BJ (cell line): ENCODE measurements around the gene GSDME. TPM values are rescaled to one million over a fixed set of nuclear protein-coding genes. Genes with fewer than 3 reads are reported as not detected.

Experiments used
- CTCF ChIA-PET: fragments of 350-600 bp; formaldehyde crosslinking; extraction: SDS; loops from one replicate; lab custom pipeline; 2021; ENCODE audit warnings: antibody characterized with exemption, inconsistent platforms; lab: Yijun Ruan, JAX
- POLR2A ChIA-PET: fragments of 300-600 bp; sonication (Branson Sonifier 250); formaldehyde crosslinking; extraction: SDS; loops from one replicate; lab custom pipeline; 2021; ENCODE audit warnings: antibody characterized with exemption; lab: Charles Lee
- DNase-seq: peaks from one replicate; pipeline ENCODE4 v3.0.0-alpha.2; 2011; ENCODE audit warnings: low read depth
- H3K27me3 ChIP-seq: 2 replicates; pipeline ENCODE4 v1.6.0; 2011; ENCODE audit warnings: low read length; ENCODE audit not compliant: control insufficient read depth, insufficient read depth
- H3K36me3 ChIP-seq: 2 replicates; pipeline ENCODE4 v1.5.1; 2011; ENCODE audit warnings: low read length; ENCODE audit not compliant: control insufficient read depth, insufficient read depth
- H3K4me3 ChIP-seq: 2 replicates; pipeline ENCODE4 v1.5.1; 2011; ENCODE audit warnings: low read depth, mild to moderate bottlenecking, control low read depth, low read length
- polyA plus RNA-seq: library from polyadenylated mRNA; depleted of rRNA; stranded (reverse); fragments of >200 nt; gene quantifications from 2 replicates; pipeline ENCODE4 v1.2.3, GENCODE V29; 2011
- TF ChIP-seq, protein P1 (sequence below): IDR thresholded peaks from 2 replicates; pipeline ENCODE4 v1.5.1; 2011; ENCODE audit warnings: low read depth, mild to moderate bottlenecking, control low read depth, inconsistent platforms, low read length, moderate library complexity; ENCODE audit not compliant: insufficient read depth

Gene GSDME
- polyA plus RNA-seq, 1 experiment, result 44.3 TPM

GRCh38 chr7:24718977-24719491, 38.2 kb downstream of the GSDME start:
- DNase-seq, result no peak
- H3K36me3 ChIP-seq, result peaks cover 9% of the 10 kb centered on the region
- H3K4me3 ChIP-seq, result no peak overlapping the region
- CTCF ChIA-PET, result interaction anchor here (1.0 to 1.9 kb wide), 2 partner anchors 15 to 102 kb away, joined by 3 to 5 read pairs; no protein-coding TSS in a partner anchor
- no peaks in the 10 kb centered on the region for H3K27me3 ChIP-seq
- POLR2A ChIA-PET, result no interaction called here
- TF ChIP-seq, protein P1, sequence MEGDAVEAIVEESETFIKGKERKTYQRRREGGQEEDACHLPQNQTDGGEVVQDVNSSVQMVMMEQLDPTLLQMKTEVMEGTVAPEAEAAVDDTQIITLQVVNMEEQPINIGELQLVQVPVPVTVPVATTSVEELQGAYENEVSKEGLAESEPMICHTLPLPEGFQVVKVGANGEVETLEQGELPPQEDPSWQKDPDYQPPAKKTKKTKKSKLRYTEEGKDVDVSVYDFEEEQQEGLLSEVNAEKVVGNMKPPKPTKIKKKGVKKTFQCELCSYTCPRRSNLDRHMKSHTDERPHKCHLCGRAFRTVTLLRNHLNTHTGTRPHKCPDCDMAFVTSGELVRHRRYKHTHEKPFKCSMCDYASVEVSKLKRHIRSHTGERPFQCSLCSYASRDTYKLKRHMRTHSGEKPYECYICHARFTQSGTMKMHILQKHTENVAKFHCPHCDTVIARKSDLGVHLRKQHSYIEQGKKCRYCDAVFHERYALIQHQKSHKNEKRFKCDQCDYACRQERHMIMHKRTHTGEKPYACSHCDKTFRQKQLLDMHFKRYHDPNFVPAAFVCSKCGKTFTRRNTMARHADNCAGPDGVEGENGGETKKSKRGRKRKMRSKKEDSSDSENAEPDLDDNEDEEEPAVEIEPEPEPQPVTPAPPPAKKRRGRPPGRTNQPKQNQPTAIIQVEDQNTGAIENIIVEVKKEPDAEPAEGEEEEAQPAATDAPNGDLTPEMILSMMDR, result no peak

DNA sequence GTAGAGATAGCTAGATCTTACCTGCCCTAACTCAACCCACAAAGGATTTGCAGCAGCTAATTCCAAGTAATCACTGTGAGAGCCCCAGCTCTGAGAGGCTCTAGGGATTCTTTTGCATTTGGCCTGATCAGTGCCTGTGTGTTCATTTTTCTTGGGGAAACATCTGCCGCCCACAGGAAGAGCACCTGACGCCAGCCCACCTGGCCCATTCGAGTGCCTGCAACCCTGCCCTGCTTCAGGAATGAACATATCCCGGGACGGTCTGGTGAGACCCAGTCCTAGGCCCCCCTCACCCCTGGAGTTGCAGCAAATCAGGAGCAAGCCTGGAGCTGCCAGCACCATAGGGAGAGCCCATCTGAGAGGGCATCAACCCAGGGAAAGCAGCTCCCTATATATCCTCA, 38.8 kb downstream of the GSDME start:
- TF ChIP-seq, protein P1, result no peak
- no peak for DNase-seq
- Histone ChIP-seq H3K27me3 (no peaks in the 10 kb centered on the region), H3K36me3 (peaks cover 10% of the 10 kb centered on the region), H3K4me3 (no peak overlapping the region)
- POLR2A ChIA-PET, result no interaction called here
- CTCF ChIA-PET, result interaction anchor here (1.0 to 1.9 kb wide), 3 partner anchors 14 to 142 kb away, joined by 3 to 8 read pairs (median 5); no protein-coding TSS in a partner anchor

DNA sequence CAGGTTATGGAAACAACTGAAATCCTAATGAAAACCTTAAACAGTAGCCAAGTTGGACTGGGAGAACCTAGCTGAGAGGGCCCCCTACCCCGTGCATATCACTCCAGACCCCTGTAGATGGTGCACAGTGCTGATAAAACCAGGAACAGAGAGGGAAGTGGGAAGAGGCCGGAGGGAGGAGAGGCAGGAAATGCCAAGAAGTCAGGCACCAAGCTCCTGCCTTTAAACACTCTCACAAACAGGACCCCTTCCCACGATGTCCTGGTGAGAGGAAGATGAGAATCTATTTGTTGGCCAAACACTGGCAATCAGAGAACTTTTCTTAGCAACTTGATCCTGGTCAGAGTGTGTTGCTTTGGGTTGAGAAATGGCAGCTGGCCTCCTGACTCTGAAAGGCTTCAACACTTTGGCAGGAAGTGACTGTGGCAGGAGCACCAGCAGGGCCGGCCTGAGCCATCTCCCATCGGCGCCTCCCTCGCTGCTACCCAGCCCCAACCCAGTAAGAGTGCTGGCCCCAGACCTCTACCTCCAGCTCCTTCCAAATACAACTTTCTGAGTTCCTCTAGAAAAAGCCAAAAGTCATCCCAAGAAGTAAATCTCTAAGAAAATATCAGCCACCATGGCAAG, 39.5 kb downstream of the GSDME start:
- ChIA-PET POLR2A (no interaction called here), CTCF (interaction anchor here (0.6 to 1.9 kb wide), 3 partner anchors 14 to 337 kb away, joined by 3 to 8 read pairs (median 5); no protein-coding TSS in a partner anchor)
- Histone ChIP-seq H3K27me3 (no peaks in the 10 kb centered on the region), H3K4me3 (no peak overlapping the region), H3K36me3 (peaks cover 10% of the 10 kb centered on the region)
- TF ChIP-seq, protein P1, result no peak
- no peak for DNase-seq

- DNase-seq, result no peak
- no peaks in the 10 kb centered on the region for H3K27me3 ChIP-seq
- H3K36me3 ChIP-seq, result peaks cover 10% of the 10 kb centered on the region
- no peak overlapping the region for H3K4me3 ChIP-seq
- TF ChIP-seq, protein P1, result no peak
- ChIA-PET CTCF (interaction anchor here (1.3 to 2.7 kb wide), 3 partner anchors 13 to 141 kb away, joined by 5 to 15 read pairs (median 8); no protein-coding TSS in a partner anchor), POLR2A (no interaction called here)
These were observed 40.0 kb downstream of the GSDME start for GRCh38 chr7:24717247-24717622.

DNA sequence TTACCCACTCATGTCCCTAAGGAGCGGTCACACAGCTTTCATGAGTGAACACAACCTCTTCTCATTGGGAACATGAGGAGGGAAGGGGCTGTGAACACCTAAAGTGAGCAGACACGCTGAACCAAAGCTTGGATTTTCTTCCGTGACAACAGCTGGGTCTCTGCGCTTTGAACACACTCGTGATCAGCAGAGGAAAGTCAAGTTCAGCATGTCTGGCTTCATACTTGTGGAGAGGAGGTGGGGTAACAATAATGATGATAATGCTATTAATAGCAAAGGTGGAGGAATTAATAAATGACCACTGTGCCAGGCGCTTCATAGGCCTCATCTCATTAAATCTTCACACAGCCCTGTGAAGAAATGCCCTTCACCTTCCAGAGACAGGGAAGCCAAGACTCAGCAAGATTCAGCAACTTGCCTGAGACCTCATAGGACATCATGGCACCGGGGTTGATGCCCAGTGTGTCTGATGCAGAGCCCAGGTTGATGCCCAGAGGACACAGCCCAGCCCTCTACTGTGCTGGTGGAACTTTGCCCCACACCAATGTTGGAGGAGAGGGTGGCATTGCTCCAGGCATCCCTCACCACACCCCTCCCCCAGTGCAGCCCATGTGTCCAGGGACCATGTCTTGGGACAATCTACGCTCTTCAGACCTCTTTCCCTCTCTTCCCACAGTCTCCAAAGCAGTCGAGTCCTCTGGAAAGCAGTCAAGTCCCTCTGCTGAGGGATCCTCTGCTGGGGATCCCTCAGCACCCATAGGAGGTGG, 40.6 kb downstream of the GSDME start:
- TF ChIP-seq, protein P1, result no peak
- Histone ChIP-seq H3K4me3 (no peak overlapping the region), H3K27me3 (no peaks in the 10 kb centered on the region), H3K36me3 (peaks cover 10% of the 10 kb centered on the region)
- POLR2A ChIA-PET, result no interaction called here
- CTCF ChIA-PET, result interaction anchor here (0.8 to 2.8 kb wide), 5 partner anchors 8 to 855 kb away, joined by 4 to 15 read pairs (median 7); no protein-coding TSS in a partner anchor
- no peak for DNase-seq
